HG03095 (cell line): ENCODE measurements around the gene CCDC185.

Source experiments
- ATAC-seq: cut with Tn5 transposase; IDR thresholded peaks from one replicate; pipeline ENCODE4 v1.9.1; 2021; ENCODE audit warnings: moderate library complexity; ENCODE audit not compliant: unreplicated experiment

Gene CCDC185

DNA sequence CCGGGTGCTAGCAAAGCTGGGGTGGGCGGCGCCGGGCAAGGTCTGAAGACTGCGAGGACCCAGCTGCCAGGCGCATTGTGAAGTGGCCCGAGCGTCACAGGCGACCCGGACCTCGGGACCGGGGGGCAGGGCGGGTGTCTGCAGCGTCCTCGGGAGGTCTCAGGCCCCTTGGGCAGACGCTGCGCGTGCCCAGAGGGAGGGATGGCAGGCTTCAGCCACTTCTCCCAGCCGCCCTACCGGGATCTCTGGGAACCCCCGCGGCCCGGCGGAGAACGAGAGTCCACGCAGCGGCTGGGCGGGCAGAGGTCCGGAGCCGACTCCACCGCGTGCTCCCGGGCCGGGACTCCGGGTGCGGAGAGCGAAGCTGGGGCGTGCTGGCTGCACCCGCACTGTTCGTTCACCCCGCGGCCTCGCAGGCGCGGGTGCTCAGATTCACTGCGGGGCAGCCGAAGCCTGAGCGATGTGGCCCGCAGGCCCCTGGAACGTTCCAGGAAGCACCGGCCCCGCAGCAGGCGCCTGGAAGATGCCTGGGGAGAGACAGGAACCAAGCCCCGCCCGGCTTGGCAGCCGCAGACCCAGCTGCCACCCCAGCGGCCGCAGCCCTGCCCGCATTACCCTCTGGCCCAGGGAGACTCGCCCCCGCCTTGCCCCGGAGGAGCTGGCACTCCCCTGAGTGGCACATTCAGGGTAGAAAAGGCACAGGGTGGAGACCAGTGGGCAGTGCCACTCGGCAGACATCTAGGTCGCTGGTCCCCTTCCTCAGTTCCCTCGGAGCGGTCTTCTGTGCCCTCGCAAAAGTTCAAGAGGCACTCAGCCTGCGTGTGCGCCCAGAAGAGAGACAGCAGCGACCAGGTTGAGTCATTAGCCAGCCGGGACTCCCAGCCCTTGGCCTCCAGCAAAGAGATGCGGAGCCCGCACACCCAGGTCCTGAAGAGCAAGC, at the start of gene CCDC185:
TSS of gene CCDC185 (plus strand) at position 141 of the 940 bp plus-strand sequence. CDS start at position 202, 61 bp downstream.
- ATAC-seq, result no peak

DNA sequence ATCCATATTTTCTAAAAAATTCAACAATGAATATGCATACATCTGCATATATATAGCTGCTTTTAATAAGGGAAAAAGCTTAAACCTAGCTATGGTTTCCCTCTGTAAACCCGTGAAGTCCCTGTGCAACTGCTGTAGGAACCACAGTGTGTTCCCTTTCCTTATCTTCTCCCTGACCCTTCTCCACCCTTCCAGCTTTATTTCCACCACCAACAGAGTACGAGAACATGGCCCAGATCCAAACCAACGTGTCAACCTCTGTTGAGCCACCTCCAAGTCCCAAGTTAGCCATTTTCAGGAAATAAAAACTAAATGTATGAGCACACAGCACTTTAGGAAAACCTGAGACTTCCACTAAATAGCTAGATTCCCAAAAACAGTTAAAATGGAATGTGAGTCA, 49.5 kb upstream of the CCDC185 start:
- no peak for ATAC-seq

DNA sequence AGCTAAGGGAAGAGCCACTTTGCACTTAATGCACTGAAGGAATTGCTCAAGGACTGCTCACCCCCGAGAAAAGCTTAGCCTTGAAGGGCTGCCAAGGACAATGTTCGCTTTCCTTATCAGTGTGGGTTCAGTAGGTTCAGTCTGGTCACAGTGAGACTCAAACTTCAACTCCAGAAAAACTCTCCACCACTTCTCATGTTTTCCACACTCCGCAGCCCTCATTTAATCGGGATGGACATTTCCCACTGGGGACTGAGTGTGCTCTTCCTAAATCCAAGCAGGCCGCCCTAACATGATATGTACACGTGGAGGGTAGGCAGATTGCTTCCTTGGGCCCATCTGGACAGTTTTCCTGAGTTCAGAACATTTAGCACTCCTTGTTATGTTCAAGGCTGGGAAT, 48.7 kb upstream of the CCDC185 start:
- ATAC-seq, result no peak

DNA sequence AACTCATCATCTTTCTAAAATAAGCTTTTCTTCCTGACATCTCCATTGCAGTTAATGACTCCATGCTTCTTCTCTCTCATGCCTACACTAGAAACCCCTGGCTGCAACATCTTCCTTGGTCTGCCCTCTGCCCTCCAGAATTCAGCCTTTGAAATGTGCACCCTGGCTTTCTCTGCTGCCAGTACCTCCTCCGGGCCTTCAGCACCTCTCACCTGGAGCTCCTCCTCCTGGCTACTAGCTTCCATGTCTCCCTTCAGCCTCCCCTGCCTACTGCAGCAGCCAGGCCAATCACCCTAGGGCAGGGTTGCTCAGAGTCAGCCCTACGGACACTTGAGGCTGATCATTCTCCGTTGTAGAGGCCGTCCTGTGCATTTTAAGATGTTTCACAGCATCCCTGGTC, 47.5 kb upstream of the CCDC185 start:
- ATAC-seq, result no peak

DNA sequence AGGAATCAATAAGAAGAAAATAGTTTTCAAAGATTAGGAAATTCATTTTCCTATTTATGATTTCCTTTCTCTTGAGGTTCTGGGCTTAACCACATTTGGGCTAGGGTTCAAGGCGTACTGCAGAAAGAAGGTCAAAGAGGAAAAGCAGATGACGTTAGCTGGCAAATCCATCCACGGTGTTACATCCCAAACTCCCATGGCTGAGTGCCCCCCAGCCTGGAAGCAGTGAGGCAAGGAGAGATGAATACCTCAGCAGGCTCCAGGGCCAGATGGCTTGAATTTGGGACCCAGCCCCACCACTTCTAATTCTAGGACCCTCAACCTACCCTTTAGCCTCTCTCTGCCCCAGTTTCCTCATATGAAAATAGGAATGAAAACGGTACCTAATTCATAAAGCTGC, 46.9 kb upstream of the CCDC185 start:
- no peak for ATAC-seq

DNA sequence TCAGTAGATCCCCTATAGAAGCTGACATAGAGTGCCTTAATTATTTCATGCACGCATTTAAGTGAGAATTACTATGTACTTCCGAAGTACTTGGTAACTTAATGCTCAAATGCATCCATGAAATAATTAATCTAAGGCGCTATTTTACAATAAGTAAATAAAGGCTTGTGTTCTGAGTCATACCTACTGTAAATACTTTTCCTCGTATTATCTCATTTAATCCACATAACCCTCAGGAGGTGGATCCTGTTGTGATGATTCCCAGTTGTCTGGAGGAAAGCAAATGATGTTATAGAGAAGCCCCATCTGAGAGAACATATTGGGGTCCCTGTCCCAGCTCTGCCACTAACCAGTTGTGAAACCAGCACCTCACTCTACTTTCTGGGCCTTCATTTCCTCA, 45.6 kb upstream of the CCDC185 start:
- ATAC-seq, result no peak

DNA sequence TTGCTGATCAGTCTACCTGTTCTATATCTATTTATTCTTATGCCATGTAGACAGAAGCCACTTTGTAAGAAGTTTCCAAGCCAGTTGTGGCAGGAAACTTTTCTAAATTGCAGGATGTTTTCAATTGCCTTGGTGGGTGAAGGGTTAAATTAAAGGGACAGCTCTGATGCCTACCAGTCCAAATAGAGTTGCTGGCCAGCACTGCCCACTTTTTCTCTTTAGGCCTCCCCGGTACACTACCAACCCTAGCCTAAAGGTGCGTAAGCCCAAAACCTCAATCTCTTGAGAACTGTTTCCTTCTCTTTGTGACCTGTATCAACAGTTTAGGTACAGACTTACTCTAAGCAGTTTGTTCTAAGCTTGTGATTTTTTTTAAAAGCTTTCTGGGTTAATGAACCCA, 44.8 kb upstream of the CCDC185 start:
- no peak for ATAC-seq

DNA sequence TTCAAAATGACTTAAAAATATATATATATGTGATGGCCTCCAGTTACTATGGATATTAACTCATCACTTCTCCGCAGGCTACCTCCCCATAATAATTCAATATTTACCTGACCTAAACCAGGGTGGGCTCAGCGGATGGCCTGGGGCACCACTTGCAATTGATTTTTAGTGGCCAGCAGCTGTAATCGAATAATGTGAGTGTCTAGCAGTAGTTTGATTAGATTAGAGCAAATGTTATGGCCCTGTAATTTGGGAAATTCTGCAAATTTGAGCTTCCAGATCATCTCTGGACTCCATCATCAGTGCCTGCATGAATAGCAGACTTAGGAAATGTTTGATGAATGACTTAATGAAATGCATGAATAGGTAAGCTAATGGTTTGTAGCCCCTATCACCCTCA, 44.0 kb upstream of the CCDC185 start:
- ATAC-seq, result no peak

DNA sequence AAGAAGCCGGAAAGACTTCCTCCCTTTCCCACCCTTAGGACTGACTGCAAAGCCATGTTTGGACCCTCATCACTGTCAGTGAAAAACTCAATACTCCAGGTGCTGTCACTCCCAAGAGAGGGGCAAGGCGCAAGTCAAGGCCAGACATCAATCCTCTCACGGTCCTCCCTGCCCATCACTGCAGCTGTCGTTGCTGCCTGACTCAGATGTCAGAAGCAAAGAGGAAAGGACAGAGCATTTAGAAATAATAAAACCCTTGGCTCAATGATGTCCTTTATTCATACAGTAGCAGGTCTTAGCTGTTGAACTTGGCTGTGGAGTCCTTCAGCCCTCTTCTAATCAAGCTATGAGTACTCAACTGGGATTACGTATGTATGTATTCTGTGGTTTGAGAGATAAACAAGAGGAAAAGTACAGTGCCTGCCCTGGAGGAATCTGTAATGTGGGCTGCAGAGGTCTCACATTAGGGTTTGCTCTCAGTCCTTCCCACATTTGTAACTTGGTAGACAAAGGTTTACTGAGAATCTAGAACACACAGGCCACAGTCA, 42.8 kb upstream of the CCDC185 start:
- no peak for ATAC-seq

DNA sequence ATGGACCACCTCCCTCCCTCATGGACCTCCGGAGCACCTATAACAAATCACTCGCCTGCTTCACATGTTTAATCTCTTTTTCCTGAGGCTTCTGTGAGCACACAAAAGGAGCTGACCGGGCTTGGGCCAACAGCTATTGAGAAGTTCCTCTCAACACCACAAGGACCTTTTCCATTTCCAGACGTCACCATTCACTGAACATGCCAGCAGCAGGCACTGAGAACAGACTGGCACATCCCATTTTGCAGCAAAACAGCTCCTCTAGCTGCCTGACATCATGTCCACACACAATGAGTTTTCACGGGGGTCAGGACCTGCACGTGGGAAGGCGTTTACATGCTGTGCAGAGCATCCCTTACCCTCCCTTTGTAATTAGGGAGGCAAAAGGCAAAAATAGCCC, 40.3 kb upstream of the CCDC185 start:
- no peak for ATAC-seq

DNA sequence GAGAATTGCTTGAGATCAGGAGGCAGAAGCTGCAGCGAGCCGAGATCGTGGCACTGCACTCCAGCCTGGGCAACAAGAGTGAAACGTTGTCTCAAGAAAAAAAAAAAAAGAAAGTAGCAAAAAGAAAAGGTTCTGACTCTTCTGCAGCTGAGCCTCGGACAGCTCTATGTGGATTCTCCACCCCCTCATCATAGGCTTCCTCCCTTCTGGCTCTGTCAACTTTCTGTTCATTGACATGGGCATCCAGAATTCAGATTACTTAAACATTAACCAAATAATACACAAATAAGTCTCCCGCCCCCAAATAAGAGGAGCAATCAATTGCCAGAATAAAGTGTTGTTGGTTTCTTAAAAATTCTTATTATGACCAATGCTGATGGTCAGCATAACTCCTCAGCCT, 39.3 kb upstream of the CCDC185 start:
- no peak for ATAC-seq

DNA sequence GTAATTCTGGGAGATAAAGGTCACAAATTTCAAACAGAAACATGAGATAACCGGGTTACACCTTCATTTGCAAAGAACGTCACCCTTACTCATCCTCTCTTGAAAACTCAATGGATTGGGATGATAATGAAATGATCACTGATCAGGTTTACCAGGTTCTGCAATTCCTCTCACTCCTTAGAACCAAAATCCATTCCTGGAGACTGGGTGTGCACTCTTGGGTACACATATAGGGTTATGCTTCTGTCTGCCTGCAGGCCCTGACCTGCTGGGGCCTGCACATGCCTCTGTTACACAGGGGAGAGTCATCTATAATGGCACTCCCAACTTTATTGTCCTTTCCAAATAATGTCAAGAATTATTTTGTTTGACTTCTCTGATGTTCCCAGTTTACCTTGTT, 37.5 kb upstream of the CCDC185 start:
- no peak for ATAC-seq

DNA sequence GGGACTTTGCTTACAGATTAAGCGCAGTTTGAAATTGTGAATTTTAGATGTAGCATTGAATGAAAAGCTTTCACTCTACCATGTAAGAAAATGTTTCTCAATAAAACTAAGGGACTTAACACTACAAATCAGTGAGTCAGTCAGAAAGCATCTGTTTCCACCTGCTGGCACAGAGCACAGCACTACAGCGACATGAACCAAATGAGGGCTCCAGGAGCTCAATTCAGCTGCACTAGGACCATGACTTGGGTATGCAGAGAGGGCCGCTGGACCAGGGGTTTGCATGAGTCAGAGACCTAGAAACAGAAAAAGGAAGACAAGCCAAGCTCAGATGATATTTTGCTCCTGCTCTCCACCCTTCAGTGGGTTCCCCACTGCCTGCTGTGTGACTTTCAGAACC, 34.4 kb upstream of the CCDC185 start:
- no peak for ATAC-seq

DNA sequence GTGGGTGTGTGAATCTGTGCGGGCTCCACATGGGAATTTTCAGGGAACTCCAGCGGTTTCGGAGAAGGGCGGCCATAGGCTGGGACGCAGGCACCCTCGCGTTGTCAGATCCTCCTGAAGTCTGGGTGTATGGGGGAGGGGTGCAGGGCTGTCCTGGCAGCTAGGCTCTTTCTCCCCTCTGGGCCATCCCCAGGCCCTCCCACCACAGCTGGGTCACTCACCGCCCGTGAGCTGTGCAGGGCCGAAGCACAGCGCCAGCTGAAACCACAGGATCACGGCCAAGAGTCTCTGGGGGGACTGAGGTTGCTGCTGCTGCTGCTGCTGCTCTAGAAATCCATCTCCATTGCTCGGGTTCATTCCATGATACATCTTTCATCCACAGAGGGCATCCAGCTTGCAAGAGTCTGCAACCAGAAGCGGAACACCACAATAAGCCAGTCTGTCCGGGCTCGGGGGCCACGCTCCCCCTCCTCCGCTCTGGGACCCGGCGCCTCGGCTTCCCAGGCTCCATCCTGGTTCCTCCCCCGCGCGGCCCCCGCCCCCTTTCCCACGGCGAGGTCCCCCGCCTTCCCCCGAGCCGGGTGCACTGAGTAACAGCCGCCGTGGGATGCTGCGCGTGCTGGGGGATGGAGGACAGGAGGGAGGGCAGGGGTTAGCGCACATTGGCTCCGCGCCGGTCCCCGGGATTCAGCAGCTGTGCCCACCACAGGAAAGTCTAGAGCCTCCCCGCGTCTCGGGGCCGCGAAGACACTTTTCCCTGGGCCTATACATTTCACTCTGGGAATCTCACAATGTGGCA, 30.0 kb upstream of the CCDC185 start:
- no peak for ATAC-seq

DNA sequence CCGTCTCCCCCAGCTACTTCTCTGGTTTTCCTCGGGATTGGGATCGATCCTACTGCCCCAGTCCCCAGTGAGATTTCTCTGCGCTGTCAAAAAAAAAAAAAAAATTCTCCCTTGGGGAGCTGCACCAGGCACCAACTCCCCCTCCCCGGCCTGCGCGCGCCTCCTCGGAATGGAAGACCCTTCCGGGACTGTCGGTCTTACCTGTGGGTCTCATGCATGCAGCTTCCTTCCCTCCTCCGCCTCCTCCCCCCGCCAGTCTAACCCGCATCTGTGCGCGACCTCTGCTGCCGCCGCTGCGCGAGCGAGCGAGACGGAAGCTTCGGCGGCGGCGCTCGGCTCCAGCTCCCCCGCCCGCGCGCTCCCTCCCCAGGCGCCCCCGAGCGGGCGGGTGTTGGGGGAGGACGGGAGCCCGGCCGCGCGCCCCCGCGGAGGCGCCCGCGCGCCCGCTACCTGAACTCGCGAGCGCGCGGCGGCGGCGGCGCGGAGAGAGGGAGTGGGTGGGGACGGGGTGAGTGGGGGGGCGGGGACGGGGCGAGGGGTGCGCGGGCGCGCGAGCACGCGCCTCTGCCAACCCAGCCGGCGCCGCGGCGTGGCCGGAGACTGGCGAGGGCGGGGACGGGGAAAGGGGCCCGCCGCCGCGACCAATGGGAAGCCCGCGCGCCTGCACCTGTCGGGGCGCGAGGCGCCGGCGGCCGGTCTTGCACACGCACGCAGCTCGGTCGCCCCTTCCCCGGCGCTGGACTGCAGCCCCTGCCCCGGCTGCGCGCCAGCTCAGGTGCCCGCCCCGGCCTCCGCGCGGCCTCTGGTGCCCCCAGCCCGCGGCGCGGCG, 29.1 kb upstream of the CCDC185 start, which contains the start of gene SUSD4:
TSS of gene SUSD4 (minus strand) at position 321 of the 829 bp plus-strand sequence. CDS start 751 bp downstream, outside the sequence.
- no peak for ATAC-seq

DNA sequence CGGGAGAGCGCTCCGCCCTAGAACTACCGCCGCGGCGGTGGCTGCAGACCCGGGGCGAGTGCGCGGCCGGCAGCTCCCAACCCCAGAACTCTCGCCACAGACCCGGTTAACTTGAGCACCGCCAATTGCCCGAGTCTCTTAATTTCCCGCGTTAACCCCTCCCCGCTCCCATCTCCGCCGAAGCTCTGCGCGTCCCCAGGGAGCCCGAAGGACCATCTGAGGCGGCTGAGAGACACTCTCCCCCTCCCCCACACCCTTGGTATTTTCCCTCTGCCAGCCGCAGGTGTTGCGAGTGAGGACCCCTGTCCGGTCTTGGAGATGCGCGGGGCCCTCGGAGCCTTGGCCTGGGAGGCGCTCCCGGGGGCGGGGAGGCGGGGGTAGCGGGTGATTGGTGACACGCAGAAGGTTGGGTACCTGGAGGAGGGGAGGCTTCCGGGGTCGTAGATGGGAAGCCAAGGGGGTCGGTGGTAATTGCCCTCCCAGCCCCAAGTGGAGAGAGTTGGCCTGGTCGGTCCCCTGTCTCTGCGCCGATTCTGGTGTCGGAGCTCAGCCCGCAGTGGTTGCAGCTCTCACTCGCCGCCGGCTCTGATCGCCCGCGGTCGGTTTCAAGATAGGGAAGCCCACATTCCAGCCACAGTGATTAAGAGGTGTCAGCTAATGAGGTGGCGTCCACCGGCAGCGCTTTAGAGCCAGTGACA, 28.4 kb upstream of the CCDC185 start:
- no peak for ATAC-seq

DNA sequence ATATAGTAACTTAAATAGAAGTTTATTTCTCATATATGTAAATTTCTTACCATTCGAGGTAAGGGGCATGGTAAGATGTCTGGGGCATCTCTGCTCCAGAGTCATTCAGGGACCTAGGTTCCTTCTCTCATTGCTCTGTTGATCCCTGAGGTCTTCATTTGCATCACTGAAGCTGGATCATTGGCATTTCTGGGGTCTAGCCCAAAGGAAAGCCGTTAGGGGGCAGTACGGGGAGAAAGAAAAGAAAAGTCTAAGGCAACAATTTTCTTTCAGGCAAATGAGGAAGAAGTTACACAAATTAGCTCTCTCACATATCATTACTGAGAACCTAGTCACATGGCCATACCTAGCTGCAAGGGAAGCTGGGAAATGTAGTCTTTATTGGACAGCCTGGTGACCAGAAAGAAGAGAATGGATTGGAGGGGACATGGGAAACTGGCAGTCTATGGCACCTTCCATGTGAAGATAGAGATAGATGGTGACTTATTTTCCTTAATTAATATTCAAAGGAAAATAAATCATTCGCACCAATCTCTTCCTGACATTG, 19.1 kb upstream of the CCDC185 start:
- ATAC-seq, result no peak

DNA sequence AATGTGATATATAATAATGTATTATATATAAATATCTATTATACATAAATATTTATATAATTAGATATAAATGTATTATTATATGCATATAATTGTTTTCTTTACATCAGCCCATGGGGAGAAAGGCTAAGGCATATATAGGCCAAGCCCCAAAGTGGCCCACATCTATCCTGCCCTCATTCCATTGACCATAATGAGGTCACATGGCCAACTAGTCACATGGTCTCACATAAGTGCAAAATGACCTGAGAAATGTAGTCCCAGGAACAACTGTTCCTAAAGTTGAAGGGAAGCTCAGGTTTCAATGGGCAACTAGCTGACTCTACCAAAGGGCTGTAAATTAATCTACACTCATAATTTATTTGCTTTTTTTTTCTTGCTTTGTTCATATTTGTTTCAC, 14.5 kb upstream of the CCDC185 start:
- no peak for ATAC-seq

DNA sequence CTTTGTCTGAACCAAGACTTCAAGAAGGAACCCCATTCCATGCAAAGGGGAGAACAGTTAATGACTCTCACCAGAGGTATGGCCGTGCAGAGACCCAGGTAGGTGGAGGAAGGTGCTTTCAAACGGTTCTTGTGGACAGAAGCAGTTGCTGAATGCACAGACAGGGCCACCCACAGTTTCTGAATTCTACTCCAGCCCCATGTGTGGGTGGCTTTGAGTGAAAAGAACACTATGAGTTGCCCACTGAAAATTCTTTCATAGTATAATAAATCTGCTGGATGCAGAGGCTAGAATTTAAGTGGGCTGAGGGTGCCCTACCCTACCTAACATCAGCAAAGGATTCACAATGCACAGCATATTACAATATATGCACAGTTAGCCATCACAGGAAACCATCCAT, 7.2 kb upstream of the CCDC185 start:
- no peak for ATAC-seq

DNA sequence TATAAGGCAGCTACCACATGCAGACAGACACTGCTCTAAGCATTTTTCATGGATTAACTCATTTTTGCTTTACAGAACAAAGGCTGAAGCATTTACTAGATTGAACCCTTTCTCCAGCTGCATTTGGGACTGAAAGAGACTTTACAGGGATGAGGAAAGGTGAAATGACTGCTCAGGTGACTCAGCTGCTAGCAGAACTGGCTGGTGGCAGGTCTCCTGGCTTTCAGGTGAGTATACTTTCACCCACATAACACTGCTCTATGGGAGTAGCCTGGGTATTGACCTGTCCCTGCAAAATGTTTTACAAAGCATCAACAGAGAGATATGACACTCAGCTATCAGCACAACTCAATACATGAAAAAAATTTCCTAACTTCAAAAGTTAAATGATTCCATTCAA, 2.6 kb upstream of the CCDC185 start:
- ATAC-seq, result no peak
